Neural progenitor cell (in vitro differentiated cells): ENCODE results near the gene DENND5A. TPM values are rescaled to one million over a fixed set of nuclear protein-coding genes. Genes with fewer than 3 reads are reported as not detected.

Source experiments
- DNase-seq: peaks from one replicate; pipeline ENCODE4 v3.0.0-alpha.2; 2016; ENCODE audit warnings: low spot score
- H2AFZ ChIP-seq: fragments of 200-600 bp; sonication (generic); replicated peaks from 2 replicates; pipeline ENCODE4 v1.6.1; 2016; ENCODE audit warnings: antibody characterized with exemption
- H3F3A ChIP-seq: fragments of 200-600 bp; sonication (generic); 2 replicates; pipeline ENCODE4 v1.6.1; 2016; ENCODE audit warnings: antibody characterized with exemption, low read depth
- H3K27ac ChIP-seq: fragments of 200-600 bp; sonication (generic); 2 replicates; pipeline ENCODE4 v1.5.1; 2016; ENCODE audit warnings: mild to moderate bottlenecking
- H3K27me3 ChIP-seq: fragments of 200-600 bp; sonication (generic); 2 replicates; pipeline ENCODE4 v1.6.1; 2016; ENCODE audit warnings: mild to moderate bottlenecking, moderate library complexity
- H3K36me3 ChIP-seq: fragments of 200-600 bp; sonication (generic); 2 replicates; pipeline ENCODE4 v1.5.1; 2016
- H3K4me1 ChIP-seq: fragments of 200-600 bp; sonication (generic); 2 replicates; pipeline ENCODE4 v1.6.1; 2016; ENCODE audit warnings: mixed run types
- H3K4me2 ChIP-seq: fragments of 200-600 bp; sonication (generic); 2 replicates; pipeline ENCODE4 v1.6.1; 2016
- H3K4me3 ChIP-seq: fragments of 200-600 bp; sonication (generic); 2 replicates; pipeline ENCODE4 v1.5.1; 2016
- H3K79me2 ChIP-seq: fragments of 200-600 bp; sonication (generic); 2 replicates; pipeline ENCODE4 v1.6.1; 2016; ENCODE audit warnings: low read depth
- H3K9ac ChIP-seq: fragments of 200-600 bp; sonication (generic); 2 replicates; pipeline ENCODE4 v1.6.1; 2016
- H3K9me3 ChIP-seq: fragments of 200-600 bp; sonication (generic); 2 replicates; pipeline ENCODE4 v1.5.1; 2016; ENCODE audit warnings: low read depth
- H4K20me1 ChIP-seq: fragments of 200-600 bp; sonication (generic); 2 replicates; pipeline ENCODE4 v1.6.1; 2016; ENCODE audit warnings: low read depth
- H3K27ac Mint-ChIP-seq: 3 replicates; pipeline ENCODE4 v1.8.0; 2021; ENCODE audit warnings: mixed read lengths
- H3K27me3 Mint-ChIP-seq: 2 replicates; pipeline ENCODE4 v1.8.0; 2022; ENCODE audit warnings: low read depth, mild to moderate bottlenecking, inconsistent platforms, moderate library complexity, mixed read lengths; ENCODE audit not compliant: insufficient read depth
- H3K36me3 Mint-ChIP-seq: 3 replicates; pipeline ENCODE4 v1.8.0; 2021; ENCODE audit warnings: mixed read lengths
- H3K4me1 Mint-ChIP-seq: 3 replicates; pipeline ENCODE4 v1.8.0; 2021; ENCODE audit warnings: mixed read lengths
- H3K4me3 Mint-ChIP-seq: 3 replicates; pipeline ENCODE4 v1.8.0; 2021; ENCODE audit warnings: mild to moderate bottlenecking, moderate library complexity, mixed read lengths
- H3K9me3 Mint-ChIP-seq: 3 replicates; pipeline ENCODE4 v1.8.0; 2020; ENCODE audit warnings: mixed read lengths
- CTCF ChIP-seq: fragments of 200-600 bp; sonication (generic); IDR thresholded peaks from 2 replicates; pipeline ENCODE4 v1.5.1; 2017; ENCODE audit warnings: antibody characterized with exemption, mild to moderate bottlenecking
- EZH2 ChIP-seq: fragments of 200-600 bp; sonication (generic); IDR thresholded peaks from 2 replicates; pipeline ENCODE4 v1.6.1; 2017; ENCODE audit warnings: antibody characterized with exemption, mild to moderate bottlenecking, moderate library complexity
- EZH2phosphoT487 ChIP-seq: fragments of 200-600 bp; sonication (generic); IDR thresholded peaks from 2 replicates; pipeline ENCODE4 v1.6.1; 2017; ENCODE audit warnings: antibody characterized with exemption
- total RNA-seq: library from RNA; depleted of rRNA; stranded (reverse); fragments of >200 nt; gene quantifications from 2 replicates; pipeline ENCODE4 v1.2.3, GENCODE V29; 2015; ENCODE audit warnings: low replicate concordance

The DENND5A gene
- total RNA-seq, 1 donor from 2014 or later: 142 TPM

GRCh38 chr11:9139628-9140357 is 125.4 kb downstream of the DENND5A start:
- Mint-ChIP-seq H3K36me3 (peaks cover 30% of the 10 kb centered on the region), H3K27ac (no peak overlapping the region), H3K9me3 (no peaks in the 10 kb centered on the region), H3K4me1 (peaks cover 12% of the 10 kb centered on the region), H3K27me3 (peaks cover 7% of the 10 kb centered on the region), H3K4me3 (no peak overlapping the region)
- Histone ChIP-seq H3K36me3 (no peaks in the 10 kb centered on the region), H2AFZ (no peak overlapping the region), H3K9me3 (no peaks in the 10 kb centered on the region), H3K79me2 (no peaks in the 10 kb centered on the region), H3K4me2 (no peak overlapping the region), H3K27me3 (no peaks in the 10 kb centered on the region), H3K27ac (no peak overlapping the region), H4K20me1 (no peaks in the 10 kb centered on the region), H3K9ac (no peak overlapping the region), H3K4me3 (no peak overlapping the region), H3K4me1 (peaks cover 10% of the 10 kb centered on the region), H3F3A (peaks cover 31% of the 10 kb centered on the region)
- no peak for DNase-seq
- TF ChIP-seq EZH2 (no peak), EZH2phosphoT487 (no peak), CTCF (no peak)

- H3K36me3 Mint-ChIP-seq: peaks cover 31% of the 10 kb centered on the region
- H3K4me1 Mint-ChIP-seq: peaks cover 12% of the 10 kb centered on the region
- peaks cover 10% of the 10 kb centered on the region for H3K4me1 ChIP-seq
- no peaks in the 10 kb centered on the region for H4K20me1 ChIP-seq
- peaks cover 31% of the 10 kb centered on the region for H3F3A ChIP-seq
- no peaks in the 10 kb centered on the region for H3K9me3 Mint-ChIP-seq
- no peak overlapping the region for H3K9ac ChIP-seq
- TF ChIP-seq EZH2phosphoT487 (no peak), EZH2 (no peak), CTCF (no peak)
- H3K4me2 ChIP-seq: no peak overlapping the region
- H2AFZ ChIP-seq: no peak overlapping the region
- H3K9me3 ChIP-seq: no peaks in the 10 kb centered on the region
- H3K27ac ChIP-seq: peak overlapping the region; percentile 50
- no peak overlapping the region for H3K4me3 Mint-ChIP-seq
- H3K27me3 Mint-ChIP-seq: peaks cover 7% of the 10 kb centered on the region
- H3K27ac Mint-ChIP-seq: no peak overlapping the region
- H3K36me3 ChIP-seq: no peaks in the 10 kb centered on the region
- no peaks in the 10 kb centered on the region for H3K79me2 ChIP-seq
- no peak for DNase-seq
- H3K27me3 ChIP-seq: no peaks in the 10 kb centered on the region
- no peak overlapping the region for H3K4me3 ChIP-seq
Measured at GRCh38 chr11:9138612-9139579, 126.3 kb downstream of the DENND5A start.

GRCh38 chr11:9138133-9138453 is 127.1 kb downstream of the DENND5A start:
- Histone ChIP-seq H3K9me3 (no peaks in the 10 kb centered on the region), H2AFZ (no peak overlapping the region), H3K79me2 (no peaks in the 10 kb centered on the region), H3K4me1 (peaks cover 10% of the 10 kb centered on the region), H3K4me2 (no peak overlapping the region), H3F3A (peaks cover 31% of the 10 kb centered on the region), H3K4me3 (no peak overlapping the region), H3K27ac (no peak overlapping the region), H3K36me3 (no peaks in the 10 kb centered on the region), H3K9ac (no peak overlapping the region), H3K27me3 (no peaks in the 10 kb centered on the region), H4K20me1 (no peaks in the 10 kb centered on the region)
- peaks cover 7% of the 10 kb centered on the region for H3K27me3 Mint-ChIP-seq
- DNase-seq: no peak
- no peak overlapping the region for H3K27ac Mint-ChIP-seq
- H3K36me3 Mint-ChIP-seq: peaks cover 33% of the 10 kb centered on the region
- no peak overlapping the region for H3K4me3 Mint-ChIP-seq
- TF ChIP-seq EZH2: no peak
- no peak for TF ChIP-seq CTCF
- no peak for TF ChIP-seq EZH2phosphoT487
- H3K9me3 Mint-ChIP-seq: no peaks in the 10 kb centered on the region
- H3K4me1 Mint-ChIP-seq: peaks cover 12% of the 10 kb centered on the region
